ENCODE measurements around the gene ZBTB8OS. TPM values are rescaled to one million over a fixed set of nuclear protein-coding genes. Genes with fewer than 3 reads are reported as not detected.

ZBTB8OS gene
- total RNA-seq, 1 donor from 2014 or later: 38.0 TPM

GRCh38 chr1:32606565-32607371 lies 43.6 kb downstream of the ZBTB8OS start:
- DNase-seq (ENCODE audit: low read depth): no peak
- no peak overlapping the region for H3K4me3 ChIP-seq (ENCODE audit: low read depth, low read length)
- TF ChIP-seq CTCF (IDR thresholded peaks at IDR 0.05; ENCODE audit: insufficient read depth, low read length, poor library complexity, severe bottlenecking): no peak

GRCh38 chr1:32605711-32606424 lies 44.5 kb downstream of the ZBTB8OS start:
- Histone ChIP-seq H3K27me3 (ENCODE audit: control insufficient read depth, insufficient read depth, low read length) (no peaks in the 10 kb centered on the region), H3K36me3 (ENCODE audit: control insufficient read depth, insufficient read depth, low read length) (no peaks in the 10 kb centered on the region), H3K4me3 (ENCODE audit: low read depth, low read length) (no peak overlapping the region)
- DNase-seq (ENCODE audit: low read depth): no peak
- no peak for TF ChIP-seq CTCF (IDR thresholded peaks at IDR 0.05; ENCODE audit: insufficient read depth, low read length, poor library complexity, severe bottlenecking)

More at GRCh38 chr1:32606565-32607371, 43.6 kb downstream of the ZBTB8OS start:
- Histone ChIP-seq H3K36me3 (ENCODE audit: control insufficient read depth, insufficient read depth, low read length) (no peaks in the 10 kb centered on the region), H3K27me3 (ENCODE audit: control insufficient read depth, insufficient read depth, low read length) (no peaks in the 10 kb centered on the region)

- no peak overlapping the region for H3K4me3 ChIP-seq (ENCODE audit: low read depth, low read length)
- TF ChIP-seq CTCF (IDR thresholded peaks at IDR 0.05; ENCODE audit: insufficient read depth, low read length, poor library complexity, severe bottlenecking): no peak
- no peaks in the 10 kb centered on the region for H3K27me3 ChIP-seq (ENCODE audit: control insufficient read depth, insufficient read depth, low read length)
- no peak for DNase-seq (ENCODE audit: low read depth)
- H3K36me3 ChIP-seq (ENCODE audit: control insufficient read depth, insufficient read depth, low read length): no peaks in the 10 kb centered on the region
Observed at GRCh38 chr1:32600034-32600433, 50.3 kb downstream of the ZBTB8OS start.

- H3K4me3 ChIP-seq (ENCODE audit: low read depth, low read length): no peak overlapping the region
- TF ChIP-seq CTCF (IDR thresholded peaks at IDR 0.05; ENCODE audit: insufficient read depth, low read length, poor library complexity, severe bottlenecking): no peak
- no peaks in the 10 kb centered on the region for H3K36me3 ChIP-seq (ENCODE audit: control insufficient read depth, insufficient read depth, low read length)
- DNase-seq (ENCODE audit: low read depth): peak; percentile 7
- H3K27me3 ChIP-seq (ENCODE audit: control insufficient read depth, insufficient read depth, low read length): no peaks in the 10 kb centered on the region
Observed at GRCh38 chr1:32592943-32593342, 57.4 kb downstream of the ZBTB8OS start.

- H3K27me3 ChIP-seq (ENCODE audit: control insufficient read depth, insufficient read depth, low read length): no peaks in the 10 kb centered on the region
- H3K4me3 ChIP-seq (ENCODE audit: low read depth, low read length): no peak overlapping the region
- H3K36me3 ChIP-seq (ENCODE audit: control insufficient read depth, insufficient read depth, low read length): no peaks in the 10 kb centered on the region
- no peak for DNase-seq (ENCODE audit: low read depth)
- TF ChIP-seq CTCF (IDR thresholded peaks at IDR 0.05; ENCODE audit: insufficient read depth, low read length, poor library complexity, severe bottlenecking): no peak
Observed at GRCh38 chr1:32580348-32581017, 69.9 kb downstream of the ZBTB8OS start.

Other genes starting within 250 kb of the ZBTB8OS start
- gene ZBTB8B, start 185.5 kb downstream of the ZBTB8OS start, total RNA-seq: 0.07 and 0.13 TPM in 2 replicates
- 7.5 and 9.0 TPM in 2 replicates for gene ZBTB8A, start 111.1 kb downstream of the ZBTB8OS start, total RNA-seq
- 216 and 245 TPM in 2 replicates for gene RBBP4, start 658 bp upstream of the ZBTB8OS start, total RNA-seq
- gene SYNC, start 52.2 kb upstream of the ZBTB8OS start, total RNA-seq: 2.7 and 3.8 TPM in 2 replicates
- 167 and 175 TPM in 2 replicates for gene YARS1, start 166.8 kb upstream of the ZBTB8OS start, total RNA-seq
- 11.2 and 12.7 TPM in 2 replicates for gene S100PBP, start 167.1 kb upstream of the ZBTB8OS start, total RNA-seq
- gene FNDC5, start 220.4 kb upstream of the ZBTB8OS start, total RNA-seq: 0.08 TPM in 1 of 2 replicates, not detected in the other
- not detected in 2 replicates for gene HPCA, start 235.9 kb upstream of the ZBTB8OS start, total RNA-seq